ENCODE measurements around the gene KIF3A. TPM values are rescaled to one million over a fixed set of nuclear protein-coding genes. Genes with fewer than 3 reads are reported as not detected.

KIF3A gene
- 5.9 TPM for polyA plus RNA-seq (2012; ENCODE audit: insufficient read depth, insufficient read length, low read depth)

GRCh38 chr5:132736853-132737833, at the start of gene KIF3A:
Gene KIF3A, minus strand, starts transcription at chr5:132737546. Its CDS starts 127 bp downstream, at chr5:132737419.
- H3K4me1 ChIP-seq = peaks cover 4% of the 10 kb centered on the region
- TF ChIP-seq CTCF (IDR thresholded peaks at IDR 0.05; ENCODE audit: low read depth, low read length) = 0 out of 2 replicates have a peak, but pooled peaks have one; percentile 0

GRCh38 chr5:132787076-132787475, 49.7 kb upstream of the KIF3A start:
- Histone ChIP-seq H3K36me3 (no peaks in the 10 kb centered on the region), H3K27me3 (no peaks in the 10 kb centered on the region), H3K4me1 (peaks cover 16% of the 10 kb centered on the region), H3K4me3 (ENCODE audit: low read depth, low read length) (no peak overlapping the region), H3K9me3 (no peaks in the 10 kb centered on the region)
- no peak for TF ChIP-seq CTCF (IDR thresholded peaks at IDR 0.05; ENCODE audit: low read depth, low read length)
- DNase-seq = no peak

More at GRCh38 chr5:132736853-132737833, at the start of gene KIF3A:
- Histone ChIP-seq H3K36me3 (no peaks in the 10 kb centered on the region), H3K9me3 (no peaks in the 10 kb centered on the region), H3K4me3 (ENCODE audit: low read depth, low read length) (peak within 1 kb of the TSS; percentile 87), H3K27me3 (no peaks in the 10 kb centered on the region)
- peak; percentile 98 for DNase-seq

- Histone ChIP-seq H3K36me3 (no peaks in the 10 kb centered on the region), H3K4me1 (peaks cover 16% of the 10 kb centered on the region), H3K27me3 (no peaks in the 10 kb centered on the region), H3K9me3 (no peaks in the 10 kb centered on the region), H3K4me3 (ENCODE audit: low read depth, low read length) (no peak overlapping the region)
- no peak for DNase-seq
- TF ChIP-seq CTCF (IDR thresholded peaks at IDR 0.05; ENCODE audit: low read depth, low read length) = no peak
These were observed 48.5 kb upstream of the KIF3A start for GRCh38 chr5:132785864-132786263.

GRCh38 chr5:132785365-132785764, 48.0 kb upstream of the KIF3A start:
- no peaks in the 10 kb centered on the region for H3K27me3 ChIP-seq
- no peaks in the 10 kb centered on the region for H3K36me3 ChIP-seq
- peaks cover 16% of the 10 kb centered on the region for H3K4me1 ChIP-seq
- DNase-seq = no peak
- H3K4me3 ChIP-seq (ENCODE audit: low read depth, low read length) = no peak overlapping the region
- TF ChIP-seq CTCF (IDR thresholded peaks at IDR 0.05; ENCODE audit: low read depth, low read length) = no peak
- no peaks in the 10 kb centered on the region for H3K9me3 ChIP-seq

- Histone ChIP-seq H3K4me1 (no peaks in the 10 kb centered on the region), H3K27me3 (no peaks in the 10 kb centered on the region), H3K36me3 (no peaks in the 10 kb centered on the region), H3K4me3 (ENCODE audit: low read depth, low read length) (no peak overlapping the region), H3K9me3 (no peaks in the 10 kb centered on the region)
- TF ChIP-seq CTCF (IDR thresholded peaks at IDR 0.05; ENCODE audit: low read depth, low read length) = no peak
- DNase-seq = no peak
These were observed 44.8 kb upstream of the KIF3A start for GRCh38 chr5:132782101-132782500.

- Histone ChIP-seq H3K36me3 (no peaks in the 10 kb centered on the region), H3K9me3 (no peaks in the 10 kb centered on the region), H3K4me1 (no peaks in the 10 kb centered on the region; the same call in 1 of the 2 replicates), H3K4me3 (ENCODE audit: low read depth, low read length) (no peak overlapping the region), H3K27me3 (no peaks in the 10 kb centered on the region)
- DNase-seq = no peak
- no peak for TF ChIP-seq CTCF (IDR thresholded peaks at IDR 0.05; ENCODE audit: low read depth, low read length)
These were observed 43.7 kb upstream of the KIF3A start for GRCh38 chr5:132781029-132781428.
